ENCODE data around the gene NR2F1-AS1.
"Not testable (repeated sequence)": the region's sequence is repeated elsewhere in the genome, so short reads cannot be mapped to it uniquely, and the experiment has no call there.

Gene NR2F1-AS1

GRCh38 chr5:93512799-93513198, 68.2 kb downstream of the NR2F1-AS1 start:
- DNase-seq: no peak

- no peak for DNase-seq
Observed at GRCh38 chr5:93511445-93511844, 69.6 kb downstream of the NR2F1-AS1 start.

GRCh38 chr5:93510626-93511380, 70.2 kb downstream of the NR2F1-AS1 start:
- no peak for DNase-seq

- not testable (repeated sequence) for DNase-seq
Observed at GRCh38 chr5:93505553-93505952, 75.5 kb downstream of the NR2F1-AS1 start.

- no peak for DNase-seq
Observed at GRCh38 chr5:93503598-93504067, 77.4 kb downstream of the NR2F1-AS1 start.

- DNase-seq: no peak
Observed at GRCh38 chr5:93497096-93497495, 83.9 kb downstream of the NR2F1-AS1 start.

GRCh38 chr5:93479982-93480509, 101.0 kb downstream of the NR2F1-AS1 start:
- no peak for DNase-seq

GRCh38 chr5:93477816-93478215, 103.2 kb downstream of the NR2F1-AS1 start:
- no peak for DNase-seq

- DNase-seq: no peak
Observed at GRCh38 chr5:93476251-93476742, 104.7 kb downstream of the NR2F1-AS1 start.

GRCh38 chr5:93462916-93463315, 118.1 kb downstream of the NR2F1-AS1 start:
- no peak for DNase-seq

- DNase-seq: no peak
Observed at GRCh38 chr5:93461756-93462155, 119.3 kb downstream of the NR2F1-AS1 start.

- no peak for DNase-seq
Observed at GRCh38 chr5:93460286-93460685, 120.7 kb downstream of the NR2F1-AS1 start.

- DNase-seq: not testable (repeated sequence)
Observed at GRCh38 chr5:93456796-93457195, 124.2 kb downstream of the NR2F1-AS1 start.

GRCh38 chr5:93454896-93455295, 126.1 kb downstream of the NR2F1-AS1 start:
- no peak for DNase-seq

GRCh38 chr5:93452255-93452654, 128.8 kb downstream of the NR2F1-AS1 start:
- DNase-seq: no peak

GRCh38 chr5:93438124-93438523, 142.9 kb downstream of the NR2F1-AS1 start:
- no peak for DNase-seq

- no peak for DNase-seq
Observed at GRCh38 chr5:93436083-93436482, 144.9 kb downstream of the NR2F1-AS1 start.

GRCh38 chr5:93433422-93433821, 147.6 kb downstream of the NR2F1-AS1 start:
- no peak for DNase-seq

- no peak for DNase-seq
Observed at GRCh38 chr5:93431250-93431649, 149.8 kb downstream of the NR2F1-AS1 start.

GRCh38 chr5:93430673-93431199, 150.3 kb downstream of the NR2F1-AS1 start:
- DNase-seq: no peak

- no peak for DNase-seq
Observed at GRCh38 chr5:93430118-93430517, 150.9 kb downstream of the NR2F1-AS1 start.

- DNase-seq: no peak
Observed at GRCh38 chr5:93428868-93429267, 152.2 kb downstream of the NR2F1-AS1 start.

GRCh38 chr5:93427316-93427715, 153.7 kb downstream of the NR2F1-AS1 start:
- DNase-seq: no peak

GRCh38 chr5:93425096-93425495, 155.9 kb downstream of the NR2F1-AS1 start:
- no peak for DNase-seq
